Mucosa of descending colon (tissue), 3 donors: ENCODE results near the gene ZBTB6. TPM values are rescaled to one million over a fixed set of nuclear protein-coding genes. Genes with fewer than 3 reads are reported as not detected.

Experiments
- ATAC-seq: fragments of 200-7000 bp; cut with Tn5 transposase; one replicate; pipeline ENCODE4 v1.9.1; 2020; ENCODE audit warnings: mild to moderate bottlenecking, moderate library complexity
- DNase-seq, 3 donors: peaks; one replicate each; pipeline ENCODE4 v3.0.0-alpha.2; 2020
- H3K36me3 ChIP-seq: fragments of 200-600 bp; one replicate; pipeline ENCODE4 v1.8.0; 2021; ENCODE audit warnings: low read depth, mild to moderate bottlenecking
- H3K4me1 ChIP-seq: fragments of 200-600 bp; one replicate; pipeline ENCODE4 v1.8.0; 2021; ENCODE audit warnings: low read depth, mild to moderate bottlenecking
- H3K4me3 ChIP-seq: fragments of 200-600 bp; one replicate; pipeline ENCODE4 v1.8.0; 2021; ENCODE audit warnings: mild to moderate bottlenecking
- H3K9me3 ChIP-seq: fragments of 200-600 bp; one replicate; pipeline ENCODE4 v1.8.0; 2021; ENCODE audit warnings: mild to moderate bottlenecking
- CTCF ChIP-seq: fragments of 200-600 bp; IDR thresholded peaks from one replicate; pipeline ENCODE4 v1.8.0; 2022; ENCODE audit warnings: antibody characterized with exemption, mild to moderate bottlenecking
- intact Hi-C, 2 donors: fragments of 100-400 bp; cut with DNase I in 1 of 2; cut with micrococcal nuclease in 1 of 2; formaldehyde crosslinking; loops; one replicate each; pipeline versions ENCODE4 v1.11.0 to v1.11.1; 2022; cut with DNase I, micrococcal nuclease
- total RNA-seq, 3 donors: library from RNA; stranded (reverse); fragmentation: NEBNext Ultra II Directional in 2 of 3; extraction: Animal tissue kit (Norgen Biotek cat#: 25700) in 2 of 3; gene quantifications; one replicate each; pipeline versions ENCODE4 v1.2.1 to v1.2.4, GENCODE V29; 2021 to 2023
- donor health status: DM: no; HTN: no; CAD: no; lungs with moderate emphysema.
- donor health status: DM: no; HTN: no; CAD: no.
- donor health status: DM: no; HTN: yes; CAD: no.

Gene ZBTB6
- total RNA-seq, 3 donors from 2014 or later: 6.5 to 8.0 (median 7.9) TPM

GRCh38 chr9:122936464-122936863 lies 23.3 kb upstream of the ZBTB6 start:
- no peak for ATAC-seq
- no peak for TF ChIP-seq CTCF
- DNase-seq: no peak
- Histone ChIP-seq H3K4me3 (no peak overlapping the region), H3K36me3 (no peaks in the 10 kb centered on the region), H3K4me1 (peaks cover 19% of the 10 kb centered on the region), H3K9me3 (no peaks in the 10 kb centered on the region)
- intact Hi-C loops: no loop called here

GRCh38 chr9:122931226-122932121 lies 18.4 kb upstream of the ZBTB6 start, which contains the start of gene ZBTB26:
TSS of gene ZBTB26 (minus strand) at chr9:122931512. CDS start at chr9:122919934, 11,578 bp downstream.
- ATAC-seq (peak; percentile 99), DNase-seq (peak; percentile 94 to 96 (median 94))
- intact Hi-C loops: no loop called here
- H3K36me3 ChIP-seq: no peaks in the 10 kb centered on the region
- no peaks in the 10 kb centered on the region for H3K9me3 ChIP-seq
- peak within 1 kb of the TSS; percentile 47 for H3K4me3 ChIP-seq
- no peak for TF ChIP-seq CTCF
- H3K4me1 ChIP-seq: peaks cover 22% of the 10 kb centered on the region

- Histone ChIP-seq H3K4me3 (peak overlapping the region; percentile 47), H3K4me1 (peaks cover 22% of the 10 kb centered on the region), H3K9me3 (no peaks in the 10 kb centered on the region), H3K36me3 (no peaks in the 10 kb centered on the region)
- no peak for TF ChIP-seq CTCF
- intact Hi-C loops: no loop called here
- DNase-seq: no peak
- no peak for ATAC-seq
These were observed 17.6 kb upstream of the ZBTB6 start for GRCh38 chr9:122930541-122931225.

GRCh38 chr9:122929796-122930354 lies 16.8 kb upstream of the ZBTB6 start:
- TF ChIP-seq CTCF: no peak
- H3K36me3 ChIP-seq: no peaks in the 10 kb centered on the region
- H3K4me3 ChIP-seq: no peak overlapping the region
- ATAC-seq (no peak), DNase-seq (no peak)
- H3K4me1 ChIP-seq: peaks cover 22% of the 10 kb centered on the region
- intact Hi-C loops: no loop called here
- no peaks in the 10 kb centered on the region for H3K9me3 ChIP-seq

- no peaks in the 10 kb centered on the region for H3K4me1 ChIP-seq
- intact Hi-C loops: no loop called here
- ATAC-seq: no peak
- H3K9me3 ChIP-seq: no peaks in the 10 kb centered on the region
- H3K4me3 ChIP-seq: no peak overlapping the region
- DNase-seq: no peak
- H3K36me3 ChIP-seq: no peaks in the 10 kb centered on the region
- TF ChIP-seq CTCF: no peak
These were observed 10.8 kb upstream of the ZBTB6 start for GRCh38 chr9:122923947-122924346.
